Uterus (tissue), 2 donors: ENCODE data around the gene USP35.

Experiments
- CTCF ChIP-seq, 4 experiments: fragments of 200-600 bp in 2 of 4; fragments of 450-650 bp in 2 of 4; sonication (generic) in 2 of 4; IDR thresholded peaks; one replicate each; pipeline ENCODE4 v1.5.1; 2016 to 2019; ENCODE audit warnings: antibody characterized with exemption in 4 of 4, mild to moderate bottlenecking in 2 of 4, moderate library complexity in 1 of 4
- POLR2A ChIP-seq, 2 donors: fragments of 450-650 bp; IDR thresholded peaks; one replicate each; pipeline ENCODE4 v1.6.1; 2016; ENCODE audit warnings: antibody characterized with exemption in 2 of 2, mild to moderate bottlenecking in 1 of 2, moderate library complexity in 1 of 2

GRCh38 chr11:78180751-78181150 is 8.0 kb upstream of the USP35 start:
- TF ChIP-seq POLR2A (IDR thresholded peaks at IDR 0.05) (no peak), CTCF (IDR thresholded peaks at IDR 0.05) (no peak)
